SH-SY5Y (cell line): ENCODE data around the gene RPUSD3.

Experiments used
- GATA2 ChIP-seq: IDR thresholded peaks from 2 replicates; pipeline ENCODE4 v1.6.1; 2011; ENCODE audit warnings: mild to moderate bottlenecking, low read depth, low read length
- GATA3 ChIP-seq: IDR thresholded peaks from 2 replicates; pipeline ENCODE4 v1.6.1; 2011; ENCODE audit warnings: low read depth, mild to moderate bottlenecking, low read length, moderate library complexity

DNA sequence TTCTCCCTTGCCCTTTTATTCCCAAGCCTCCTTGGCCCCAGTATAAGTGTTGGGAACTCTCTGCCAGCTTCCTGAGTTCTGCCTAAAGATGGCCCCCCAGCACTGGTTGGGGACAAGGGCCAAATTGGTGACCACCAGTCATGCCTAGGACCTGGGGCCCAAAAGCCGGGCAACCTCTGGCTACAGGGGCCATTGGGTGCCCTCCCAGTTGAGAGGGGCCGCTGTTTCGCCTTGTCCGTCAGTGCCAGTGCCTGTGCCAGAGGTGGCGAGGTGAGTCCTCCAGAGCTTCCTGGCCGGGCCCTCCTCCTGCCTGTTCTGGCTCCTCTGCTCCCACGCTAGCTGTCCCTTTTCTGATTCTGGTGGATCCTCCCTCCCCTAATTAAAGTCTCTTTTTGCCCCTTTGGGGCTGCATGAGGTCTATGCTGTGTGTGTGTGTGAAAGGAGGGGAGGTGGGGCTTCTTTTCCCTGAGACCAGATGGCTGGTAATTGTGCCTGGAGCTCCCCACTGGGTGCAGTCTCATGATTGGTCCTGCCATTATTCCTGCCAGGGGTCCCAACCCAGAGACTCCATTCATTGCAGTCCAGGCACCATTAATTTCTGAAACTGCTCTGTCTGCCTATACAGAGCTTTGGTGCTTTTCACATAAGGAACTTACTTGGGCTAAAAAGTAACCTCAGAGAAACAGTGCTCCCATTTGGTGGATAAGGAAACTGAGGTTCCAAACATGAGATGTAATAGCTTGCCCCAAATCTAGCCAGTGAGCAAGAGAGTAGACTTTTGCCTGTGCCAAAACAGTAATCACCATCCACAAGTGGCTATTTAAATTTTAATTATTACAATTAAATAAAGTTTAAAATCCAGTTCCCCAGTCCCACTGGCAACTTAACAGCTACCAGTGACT lies 36.9 kb downstream of the RPUSD3 start:
- TF ChIP-seq GATA3 (no peak), GATA2 (no peak)
